ENCODE results near the gene AKT2. TPM values are rescaled to one million over a fixed set of nuclear protein-coding genes. Genes with fewer than 3 reads are reported as not detected.
A peak's percentile ranks its signal among the peaks of the same experiment; 100 is the strongest.

AKT2 gene
- total RNA-seq, 1 donor from 2014 or later = 126 TPM

DNA sequence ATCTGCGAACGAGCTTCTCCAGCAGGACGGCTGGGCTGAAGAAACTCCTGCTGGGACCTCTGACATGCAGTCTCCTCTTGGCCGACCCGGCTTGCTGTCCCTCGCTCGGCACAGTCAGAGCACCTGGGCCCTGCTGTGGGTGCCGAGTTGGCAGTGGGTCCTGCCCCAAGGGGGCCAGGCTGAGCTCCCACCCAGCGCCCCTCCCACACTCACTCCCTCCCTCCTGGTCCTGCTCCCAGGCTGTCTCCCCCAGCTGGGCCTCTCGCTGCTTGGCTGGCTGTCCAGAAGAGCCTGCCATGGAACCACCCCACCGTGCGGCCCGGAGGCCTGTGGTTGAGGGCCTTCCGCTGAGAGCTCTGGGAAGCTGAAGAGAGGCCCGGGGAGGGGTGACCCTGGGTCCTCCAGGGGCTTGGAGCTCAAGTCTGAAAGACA is 6.0 kb downstream of the AKT2 start:
- DNase-seq (peak; percentile 88), ATAC-seq (ENCODE audit: poor library complexity) (peak; percentile 79)
- intact Hi-C loops (cut with DNase I) = loop anchor here (10.0 kb wide), 1 partner anchor 54 kb away; the partner anchor contains the start of gene CCNP

DNA sequence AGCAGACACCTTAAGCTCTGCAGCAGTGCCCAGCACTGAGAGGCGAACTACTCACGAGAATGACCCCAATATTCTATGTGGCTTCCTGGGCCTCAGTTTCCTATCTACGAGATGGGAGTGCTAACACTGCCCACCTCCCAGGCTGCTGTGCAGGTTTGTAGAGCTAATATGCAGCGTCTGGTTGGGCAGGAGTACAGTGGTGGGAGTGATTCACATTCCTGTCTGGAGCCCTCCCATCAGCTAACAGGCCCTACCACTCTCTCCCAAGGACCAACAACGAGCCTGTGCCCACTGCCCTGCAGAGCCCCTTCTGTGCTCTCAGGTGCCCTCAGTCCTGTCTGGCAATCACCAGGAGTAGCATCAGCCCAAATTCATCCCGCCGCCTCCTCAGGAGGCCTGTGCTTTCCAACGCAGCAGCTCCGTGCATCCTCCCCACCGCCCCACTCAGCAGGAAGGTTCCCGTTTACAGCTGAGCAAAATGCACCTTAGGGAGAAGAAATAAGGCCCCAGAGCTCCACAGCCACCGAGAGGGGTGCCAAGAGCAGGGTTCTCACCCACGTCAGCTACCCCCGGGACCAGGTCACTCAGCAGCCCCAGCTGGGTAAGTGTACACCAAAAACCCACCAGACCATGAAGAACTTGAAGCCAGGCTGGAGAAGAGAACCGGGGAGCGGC is 6.6 kb downstream of the AKT2 start:
- intact Hi-C loops (cut with DNase I) = loop anchor here (10.0 kb wide), 1 partner anchor 54 kb away; the partner anchor contains the start of gene CCNP
- no peak for DNase-seq
- ATAC-seq (ENCODE audit: poor library complexity) = no peak

DNA sequence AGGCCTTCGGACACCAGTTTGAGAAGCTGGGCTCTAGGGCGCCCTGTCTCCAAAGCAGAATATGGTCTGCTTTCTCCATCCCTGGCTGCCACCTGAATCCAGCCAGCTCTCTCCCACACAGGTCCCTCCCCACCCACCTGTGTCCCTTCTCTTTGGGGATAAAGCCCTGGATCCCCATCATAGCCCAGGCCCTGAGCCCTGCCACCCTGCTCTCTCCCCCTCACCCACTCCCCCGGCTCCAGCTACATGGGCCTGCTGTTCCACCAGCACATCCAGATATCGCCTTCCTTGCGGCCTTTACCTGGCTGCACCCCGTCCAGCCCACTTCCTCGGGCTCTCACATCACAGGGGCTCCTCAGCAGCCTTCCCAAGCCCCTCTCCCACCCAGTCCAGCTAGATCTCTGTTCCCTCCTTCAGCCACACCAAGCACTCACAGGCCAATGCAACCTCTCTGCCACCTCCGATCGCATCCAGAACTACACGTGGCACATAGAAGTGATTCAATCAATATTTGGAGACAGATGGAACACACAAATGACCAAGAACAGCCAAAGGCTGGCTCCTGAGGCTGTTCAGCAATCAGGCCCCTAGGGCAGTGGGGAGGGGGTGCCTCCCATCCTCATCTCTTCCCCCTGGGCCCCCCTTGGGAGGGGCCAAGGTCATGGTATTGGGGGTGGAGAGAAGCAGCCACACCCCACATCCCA is 7.6 kb downstream of the AKT2 start:
- no peak for ATAC-seq (ENCODE audit: poor library complexity)
- intact Hi-C loops (cut with DNase I) = loop anchor here (10.0 kb wide), 1 partner anchor 53 kb away; the partner anchor contains the start of gene CCNP
- no peak for DNase-seq

DNA sequence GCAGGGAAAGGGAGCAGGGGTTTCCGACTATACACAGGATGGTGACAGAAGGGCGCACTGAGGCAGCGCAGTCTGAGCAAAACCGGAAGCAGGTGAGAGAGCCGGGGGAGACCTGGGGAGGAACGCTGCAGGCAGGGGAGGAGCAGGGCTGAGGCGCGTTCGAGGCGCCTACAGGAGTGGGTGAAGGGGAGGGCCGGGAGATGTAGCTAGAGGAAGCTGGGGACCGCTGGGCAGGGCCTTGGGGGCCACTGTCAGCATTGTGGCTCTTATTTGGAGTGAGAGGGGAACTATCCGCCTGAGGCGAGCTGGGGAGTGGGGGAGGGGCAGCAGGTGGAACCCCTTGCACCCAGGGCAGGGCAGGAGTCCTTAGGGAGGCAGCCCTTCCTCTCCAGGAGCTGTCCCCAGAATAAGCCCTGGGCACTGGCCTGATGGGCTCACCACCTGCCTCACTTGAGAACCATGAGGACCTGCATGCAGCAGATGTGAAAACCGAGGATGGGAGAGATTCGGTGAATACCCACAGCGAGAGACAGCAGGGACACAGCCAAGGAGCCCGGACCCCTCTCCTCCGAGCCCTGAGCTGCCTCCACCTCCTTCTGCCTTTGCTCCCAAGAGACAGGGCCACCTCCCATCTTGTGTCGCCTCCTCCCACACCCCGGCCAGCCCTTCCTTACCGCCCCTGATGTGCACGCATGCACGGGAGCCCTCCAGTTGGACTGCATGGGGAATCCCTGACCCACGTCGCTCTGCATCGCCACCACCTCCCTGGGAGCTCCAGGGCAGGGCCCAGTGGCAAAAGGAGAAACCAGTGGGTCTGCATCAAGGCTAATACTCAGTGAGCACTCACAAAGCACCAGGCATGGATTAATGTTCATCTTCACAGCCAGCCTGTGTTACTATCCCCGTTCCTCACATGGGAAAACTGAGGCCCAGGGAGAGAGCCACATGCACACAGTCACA is 10.3 kb downstream of the AKT2 start:
- intact Hi-C loops (cut with DNase I) = loop anchor here (10.0 kb wide), 1 partner anchor 50 kb away; the partner anchor contains the start of gene CCNP
- DNase-seq = no peak
- ATAC-seq (ENCODE audit: poor library complexity) = no peak

GRCh38 chr19:40273469-40274360 is 11.4 kb downstream of the AKT2 start:
- ATAC-seq (ENCODE audit: poor library complexity) = peak; percentile 55
- intact Hi-C loops (cut with DNase I) = loop anchor here (10.0 kb wide), 1 partner anchor 49 kb away; the partner anchor contains the start of gene CCNP
- no peak for DNase-seq

GRCh38 chr19:40272261-40272660 is 12.9 kb downstream of the AKT2 start:
- intact Hi-C loops (cut with DNase I) = loop anchor here (10.0 kb wide), 1 partner anchor 47 kb away; the partner anchor contains the start of gene CCNP
- ATAC-seq (ENCODE audit: poor library complexity) (no peak), DNase-seq (no peak)

- intact Hi-C loops (cut with DNase I) = loop anchor here (10.0 kb wide), 1 partner anchor 47 kb away; the partner anchor contains the start of gene CCNP
- no peak for ATAC-seq (ENCODE audit: poor library complexity)
- peak; percentile 7 for DNase-seq
These were observed 13.4 kb downstream of the AKT2 start for GRCh38 chr19:40271706-40272105.

DNA sequence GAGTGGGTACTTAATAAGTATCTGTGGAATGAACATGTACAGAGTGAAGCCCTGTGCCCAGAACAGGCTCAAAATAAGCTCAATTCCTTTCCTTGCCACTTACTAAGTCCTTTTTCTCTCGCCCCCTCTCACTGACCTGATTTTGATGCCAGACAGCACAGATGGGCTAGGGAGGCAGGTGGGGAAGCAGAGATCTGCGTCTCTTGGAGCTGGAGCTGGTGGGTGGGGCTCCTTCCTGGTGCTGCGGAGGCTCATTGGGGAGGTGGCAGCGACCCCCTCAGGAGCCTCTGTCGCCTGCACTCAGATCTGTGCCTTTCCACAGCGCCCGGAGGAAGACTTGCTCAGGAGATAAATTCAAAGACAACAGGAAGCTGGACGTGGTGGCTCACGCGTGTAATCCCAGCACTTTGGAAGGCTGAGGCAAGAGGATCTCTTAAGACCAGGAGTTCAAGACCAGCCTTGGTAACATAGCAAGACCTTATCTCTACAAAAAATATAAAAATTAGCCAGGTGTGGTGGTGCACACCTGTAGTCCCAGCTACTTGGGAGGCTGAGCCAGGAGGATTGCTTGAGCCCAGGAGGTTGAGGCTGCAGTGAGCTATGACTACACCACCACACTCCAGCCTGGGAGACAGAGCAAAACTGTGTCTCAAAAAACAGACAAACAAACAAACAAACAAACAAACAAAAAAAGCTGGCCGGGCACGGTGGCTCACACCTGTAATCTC is 14.6 kb downstream of the AKT2 start:
- DNase-seq = peak; percentile 27
- no peak for ATAC-seq (ENCODE audit: poor library complexity)
- intact Hi-C loops (cut with DNase I) = loop anchor here (10.0 kb wide), 1 partner anchor 46 kb away; the partner anchor contains the start of gene CCNP

DNA sequence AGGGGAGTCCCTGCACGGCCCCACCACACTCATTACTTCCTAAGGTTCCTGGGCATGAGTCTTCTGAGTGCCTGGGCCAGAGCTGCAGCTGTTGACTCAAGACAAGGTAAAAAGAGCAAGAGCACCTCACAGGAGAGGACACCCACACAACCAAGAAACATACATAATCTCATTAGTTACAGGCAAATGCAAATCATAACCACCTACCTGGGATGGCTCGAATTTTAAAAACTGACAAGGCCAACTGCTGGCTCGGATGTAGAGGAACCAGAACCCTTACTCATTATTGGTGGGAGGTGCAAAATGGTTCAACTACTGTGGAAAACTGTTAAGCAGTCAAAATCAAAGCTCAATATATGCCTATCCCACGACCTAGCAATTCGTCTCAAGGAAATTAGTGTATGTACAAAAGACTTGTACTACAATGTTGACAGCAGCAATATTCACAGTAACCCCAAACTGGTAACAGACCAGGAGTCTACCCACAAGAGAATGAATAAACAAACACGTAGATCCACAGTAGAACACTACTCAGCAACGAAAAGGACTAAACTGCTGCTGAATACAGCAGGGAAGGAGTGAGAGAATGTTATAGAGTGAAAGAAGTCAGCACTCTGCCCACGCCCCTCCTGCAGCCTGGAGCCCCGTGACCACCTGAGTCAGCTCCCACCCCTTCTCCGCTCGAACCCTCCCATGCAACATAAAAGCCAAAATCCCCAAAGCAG is 15.8 kb downstream of the AKT2 start:
- DNase-seq = peak; percentile 15

DNA sequence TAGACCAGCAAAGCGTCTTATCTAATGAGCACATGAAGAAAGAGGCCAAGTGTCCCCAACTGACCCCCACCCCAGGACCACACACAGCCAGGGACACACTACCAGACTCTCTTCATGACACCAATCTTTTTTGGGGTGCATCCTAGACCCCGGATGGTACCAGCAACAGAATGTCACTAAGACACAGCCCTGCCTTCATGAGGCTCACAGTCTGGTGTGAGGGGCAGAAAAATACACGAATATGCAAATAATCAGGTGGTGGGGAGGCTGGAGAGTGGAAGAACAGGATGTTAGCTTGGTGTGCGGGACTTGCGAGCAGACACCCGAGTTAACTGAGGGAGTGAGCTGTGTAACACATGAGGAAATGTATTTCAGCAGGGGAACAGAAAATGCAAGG is 17.5 kb downstream of the AKT2 start:
- ATAC-seq (ENCODE audit: poor library complexity) (no peak), DNase-seq (peak; percentile 1)
- intact Hi-C loops (cut with DNase I) = no loop called here

More for the DNA sequence above, 15.8 kb downstream of the AKT2 start:
- intact Hi-C loops (cut with DNase I) = no loop called here
- no peak for ATAC-seq (ENCODE audit: poor library complexity)

DNA sequence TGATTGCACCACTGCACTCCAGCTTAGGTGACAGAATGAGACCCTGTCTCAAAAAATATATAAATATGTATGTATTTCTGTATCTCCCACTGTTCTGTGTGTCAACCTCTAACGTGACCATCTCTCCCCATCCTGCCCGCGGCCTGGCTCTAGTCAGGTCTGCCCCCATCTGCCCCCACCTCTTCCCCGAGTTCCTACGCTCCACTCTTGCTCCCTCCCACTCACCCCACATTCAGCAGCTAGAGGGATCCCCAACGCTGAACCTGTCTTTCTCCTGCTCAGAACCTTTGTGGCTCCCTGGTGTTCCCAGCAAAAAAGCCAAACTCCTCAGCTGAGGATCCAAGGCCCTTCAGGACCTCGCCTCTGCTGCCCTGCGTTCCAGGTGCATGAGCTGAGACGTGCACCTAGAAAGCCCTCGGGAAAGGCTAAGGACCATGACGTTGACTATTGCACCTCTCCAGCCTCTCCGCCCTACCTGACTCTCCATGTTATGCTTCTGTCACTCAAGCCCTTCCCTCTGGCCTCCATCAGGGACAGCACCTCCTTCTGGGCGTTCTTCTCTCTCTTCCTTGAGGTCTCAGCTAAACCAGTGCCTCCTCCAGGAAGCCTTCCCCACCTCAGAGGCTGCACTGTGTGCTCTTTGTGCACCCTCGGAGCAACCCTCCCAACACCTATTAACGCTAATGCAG is 18.1 kb downstream of the AKT2 start:
- ATAC-seq (ENCODE audit: poor library complexity) = no peak
- DNase-seq = peak; percentile 20
- intact Hi-C loops (cut with DNase I) = no loop called here

DNA sequence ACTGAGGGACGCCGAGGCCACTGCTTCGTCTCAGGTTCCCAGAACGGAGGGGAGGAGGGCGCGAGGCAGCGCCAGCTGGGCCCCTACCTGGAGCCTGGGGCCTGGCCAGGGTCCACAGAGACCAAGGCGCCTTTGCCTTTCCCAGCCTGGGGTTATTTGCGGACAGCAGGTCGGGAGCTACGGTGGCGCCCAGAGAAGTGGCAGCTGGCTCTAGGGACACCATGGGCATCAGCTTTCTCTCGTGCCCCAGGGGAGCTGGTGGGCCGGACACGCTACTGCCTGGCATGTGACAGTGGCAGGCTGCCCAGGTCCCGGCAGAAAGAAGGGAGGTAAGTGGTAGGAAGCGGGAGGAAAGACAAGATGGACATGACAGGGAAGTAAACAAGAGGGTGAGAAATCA is 19.0 kb downstream of the AKT2 start:
- intact Hi-C loops (cut with DNase I) = no loop called here
- peak; percentile 82 for DNase-seq
- ATAC-seq (ENCODE audit: poor library complexity) = peak; percentile 75

DNA sequence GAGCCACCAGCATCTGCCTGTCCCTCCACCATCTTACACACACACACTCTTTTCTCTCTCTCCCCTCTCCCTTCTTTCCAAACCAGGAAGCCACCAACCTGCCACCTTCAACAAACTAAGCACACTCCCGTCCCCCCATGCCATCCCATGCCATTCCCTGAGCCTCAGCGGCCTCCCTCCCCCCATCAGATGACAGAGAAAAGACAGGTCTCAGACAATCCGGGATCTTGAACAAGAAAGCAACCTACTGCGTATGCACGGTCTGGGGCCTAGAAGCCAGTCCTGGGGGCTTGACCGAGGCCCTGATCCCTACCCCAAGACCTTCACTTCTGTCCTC is 19.4 kb downstream of the AKT2 start:
- no peak for DNase-seq
- intact Hi-C loops (cut with DNase I) = no loop called here
- ATAC-seq (ENCODE audit: poor library complexity) = no peak

DNA sequence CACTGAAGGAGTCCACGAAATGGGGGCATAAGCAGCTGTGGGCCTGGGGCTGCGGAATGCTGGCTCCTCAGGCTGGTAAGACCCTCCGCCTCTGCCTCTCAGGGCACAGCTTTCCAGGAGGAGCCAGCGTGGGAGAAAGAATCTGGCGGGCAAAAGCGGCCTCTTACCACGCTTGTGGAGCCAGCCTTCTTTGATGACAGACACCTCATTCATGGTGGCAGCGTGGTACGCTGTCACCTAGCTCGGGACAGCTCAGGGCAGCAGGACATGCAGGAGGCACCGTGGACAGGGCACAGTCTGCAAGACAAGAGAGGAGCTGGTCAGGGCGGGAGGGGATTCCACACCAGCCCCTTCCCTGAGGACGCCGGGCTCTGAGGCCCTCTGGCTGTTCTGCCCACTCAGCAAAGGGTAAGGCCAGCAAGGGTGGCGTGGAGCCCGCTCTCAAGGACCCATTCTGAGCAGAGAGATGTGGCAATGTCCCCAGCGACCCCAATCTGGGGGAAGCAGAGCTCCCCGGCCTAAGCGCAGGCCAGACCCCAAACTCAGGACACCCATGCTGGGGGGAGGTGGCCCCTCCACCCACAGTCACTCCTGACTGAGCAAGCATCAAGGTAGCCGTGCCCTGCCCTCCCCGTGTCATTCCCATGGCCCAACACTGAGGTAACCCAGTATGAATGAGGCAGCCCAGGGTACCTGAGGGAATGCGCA is 19.9 kb downstream of the AKT2 start:
- ATAC-seq (ENCODE audit: poor library complexity) = no peak
- intact Hi-C loops (cut with DNase I) = no loop called here
- DNase-seq = peak; percentile 40

- intact Hi-C loops (cut with DNase I) = no loop called here
- peak; percentile 22 for DNase-seq
- ATAC-seq (ENCODE audit: poor library complexity) = no peak
These were observed 20.7 kb downstream of the AKT2 start for GRCh38 chr19:40264314-40265054.

Data from Right ventricle myocardium superior (tissue), 1 donor.